ENCODE results near the gene PDCD6IP.

- TF ChIP-seq CTCF (IDR thresholded peaks at IDR 0.05 in 8 of 11, conservative IDR thresholded peaks at IDR 0.05 in 3 of 11): no peak
- no peak for TF ChIP-seq POLR2AphosphoS5 (IDR thresholded peaks at IDR 0.05)
Measured at GRCh38 chr3:33875680-33876079, 77.2 kb downstream of the PDCD6IP start.
